Epithelial cell of esophagus (primary cell): ENCODE measurements around the gene ADTRP.

ENCODE experiments used
- DNase-seq: peaks from one replicate; pipeline ENCODE4 v3.0.0; 2010; ENCODE audit warnings: low read depth
- H3K4me3 ChIP-seq: 2 replicates; pipeline ENCODE4 v1.5.1; 2011; ENCODE audit warnings: mild to moderate bottlenecking, low read length, control low read depth
- CTCF ChIP-seq: IDR thresholded peaks from 2 replicates; pipeline ENCODE4 v1.5.1; 2011; ENCODE audit warnings: low read depth, mild to moderate bottlenecking, low read length, control low read depth, inconsistent platforms; ENCODE audit not compliant: insufficient read depth; ENCODE audit errors: missing control alignments

The ADTRP gene

GRCh38 chr6:11712760-11713159, 65.8 kb downstream of the ADTRP start:
- H3K4me3 ChIP-seq: no peak overlapping the region
- TF ChIP-seq CTCF: no peak
- DNase-seq: peak; percentile 61

- H3K4me3 ChIP-seq: no peak overlapping the region
- no peak for TF ChIP-seq CTCF
- DNase-seq: no peak
Measured at GRCh38 chr6:11711984-11712711, 66.5 kb downstream of the ADTRP start.

- peak; percentile 5 for DNase-seq
- no peak for TF ChIP-seq CTCF
- no peak overlapping the region for H3K4me3 ChIP-seq
Measured at GRCh38 chr6:11711003-11711983, 67.3 kb downstream of the ADTRP start.

DNA sequence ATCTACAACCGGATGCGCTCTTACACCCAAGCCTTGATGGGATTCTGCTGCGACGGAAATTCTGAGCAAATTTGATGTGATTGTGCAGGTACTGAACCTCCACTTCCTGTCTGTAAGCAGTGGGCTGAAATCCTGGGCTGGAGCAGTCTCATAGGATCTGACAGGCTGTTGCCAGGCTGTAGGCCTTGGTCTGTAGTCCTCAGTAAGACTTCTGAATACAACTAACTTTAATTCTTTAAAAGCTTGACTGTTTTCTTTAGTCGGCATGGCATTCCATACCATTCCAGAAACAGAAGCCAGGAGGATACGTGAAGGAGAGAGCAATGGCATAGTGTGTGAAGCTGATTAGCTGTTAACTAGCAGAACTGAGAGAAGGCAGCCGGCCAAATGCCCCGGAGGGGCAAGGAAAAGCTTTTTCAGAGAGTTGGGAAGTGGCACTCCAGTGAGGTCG, 68.3 kb downstream of the ADTRP start:
- no peak for TF ChIP-seq CTCF
- peak; percentile 10 for DNase-seq
- no peak overlapping the region for H3K4me3 ChIP-seq

DNA sequence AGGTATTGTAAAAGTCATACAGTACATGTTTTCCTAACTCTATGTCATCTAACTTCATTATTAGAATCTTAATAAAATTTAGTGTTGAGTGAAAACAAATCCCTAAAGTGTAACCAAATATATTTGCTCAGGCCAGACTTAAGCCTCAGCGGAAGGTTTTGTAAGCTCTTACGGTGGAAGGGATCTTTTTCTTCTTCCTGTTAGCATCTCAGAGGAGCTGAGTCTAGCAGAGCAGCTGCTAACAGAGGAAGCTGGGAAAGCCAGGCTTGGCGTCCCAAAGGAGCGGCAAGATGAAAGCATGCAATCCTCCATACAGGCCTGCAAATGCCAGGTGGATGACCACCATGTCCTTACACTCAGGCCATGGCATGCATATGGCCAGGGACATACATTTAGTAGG, 72.4 kb downstream of the ADTRP start:
- H3K4me3 ChIP-seq: no peak overlapping the region
- DNase-seq: no peak
- TF ChIP-seq CTCF: no peak

DNA sequence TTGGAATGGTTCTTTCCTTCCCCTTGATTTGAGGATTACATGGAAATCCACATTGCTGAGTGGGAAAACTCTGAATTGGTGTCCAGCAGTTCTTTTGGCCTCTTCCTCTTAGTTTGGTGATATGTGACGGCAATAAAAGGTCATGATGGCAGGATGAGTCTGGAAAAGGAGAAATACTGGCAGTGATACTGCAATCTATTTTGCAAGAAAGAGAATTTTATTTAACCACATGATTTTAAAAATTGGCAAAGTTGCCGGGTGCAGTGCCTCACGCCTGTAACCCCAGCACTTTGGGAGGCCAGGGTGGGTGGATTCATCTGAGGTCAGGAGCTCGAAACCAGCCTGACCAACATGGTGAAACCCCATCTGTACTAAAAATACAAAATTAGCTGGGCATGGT, 73.1 kb downstream of the ADTRP start:
- DNase-seq: no peak
- no peak for TF ChIP-seq CTCF
- H3K4me3 ChIP-seq: no peak overlapping the region

DNA sequence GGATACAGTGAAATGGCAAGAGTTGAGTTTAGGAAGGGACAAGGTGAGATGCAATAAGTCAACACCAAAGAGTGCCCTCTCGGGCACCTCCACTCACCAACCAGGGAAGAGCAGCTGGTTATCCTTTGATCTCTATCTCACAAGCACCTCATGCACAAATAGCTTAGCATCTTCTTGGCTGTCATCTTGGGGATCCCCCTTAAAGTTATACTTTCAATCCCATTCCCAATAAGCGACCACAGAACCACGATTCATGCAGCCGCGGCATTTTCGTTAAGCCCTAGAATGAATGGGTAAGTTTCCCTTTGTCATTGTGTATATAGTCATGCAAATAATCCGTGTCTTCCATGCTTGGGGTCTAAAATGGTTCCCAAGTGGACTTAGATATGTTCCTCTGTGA, 73.5 kb downstream of the ADTRP start:
- no peak for DNase-seq
- no peak for TF ChIP-seq CTCF
- no peak overlapping the region for H3K4me3 ChIP-seq
